GM23338 (cell line): Measurements from ENCODE around the gene CMTM6.

Experiments
- EZH2 ChIP-seq: fragments of 200-600 bp; sonication (generic); IDR thresholded peaks from one replicate; pipeline ENCODE4 v1.8.0; 2017; ENCODE audit warnings: antibody characterized with exemption, mild to moderate bottlenecking, low read depth; ENCODE audit not compliant: unreplicated experiment
- EZH2phosphoT487 ChIP-seq: fragments of 200-600 bp; sonication (generic); IDR thresholded peaks from one replicate; pipeline ENCODE4 v1.8.1; 2018; ENCODE audit warnings: antibody characterized with exemption; ENCODE audit not compliant: unreplicated experiment
- JUNB ChIP-seq: IDR thresholded peaks from one replicate; pipeline ENCODE4 v1.6.1; 2016; ENCODE audit warnings: antibody characterized with exemption; ENCODE audit not compliant: unreplicated experiment
- POLR2AphosphoS5 ChIP-seq: IDR thresholded peaks from 2 replicates; pipeline ENCODE4 v1.6.1; 2016; ENCODE audit warnings: antibody characterized with exemption, low read depth
- ZNF114 ChIP-seq: fragments of 250-450 bp; sonication (Bioruptor Pico); IDR thresholded peaks from 2 replicates; pipeline ENCODE4 v1.5.0; 2020; ENCODE audit warnings: mild to moderate bottlenecking, moderate library complexity
- TF ChIP-seq, protein P1 (sequence below), 2 experiments: fragments of 200-600 bp in 1 of 2; sonication (generic) in 1 of 2; conservative IDR thresholded peaks; 2 replicates each; pipeline versions ENCODE4 v1.5.1 to v1.6.1; 2016 to 2017; ENCODE audit warnings: antibody characterized with exemption in 2 of 2, low read depth in 2 of 2, mild to moderate bottlenecking in 2 of 2, moderate library complexity in 1 of 2
- TF ChIP-seq, protein P2 (sequence below): IDR thresholded peaks from one replicate; pipeline ENCODE4 v1.6.1; 2018; ENCODE audit warnings: antibody characterized with exemption; ENCODE audit not compliant: unreplicated experiment
- TF ChIP-seq, protein P3 (sequence below): IDR thresholded peaks from 2 replicates; pipeline ENCODE4 v1.6.1; 2016; ENCODE audit warnings: antibody characterized with exemption

DNA sequence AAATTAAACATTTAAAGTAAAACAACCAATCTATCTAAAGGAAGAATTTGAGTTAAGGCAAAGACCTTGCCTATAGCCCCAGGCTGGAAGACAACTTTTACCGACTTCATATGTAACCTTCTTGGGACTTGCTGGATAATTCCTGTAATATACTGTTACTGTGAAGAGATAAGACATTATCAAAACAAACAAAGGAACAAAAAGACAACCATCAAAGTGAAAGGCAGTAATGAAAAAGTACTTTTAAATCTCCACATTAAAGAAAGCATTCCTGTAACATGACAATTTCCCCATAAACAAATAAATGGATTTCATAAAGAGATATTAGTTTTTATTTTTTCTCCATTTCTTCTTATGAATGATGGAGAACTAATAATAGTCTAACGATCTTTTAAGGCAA lies 2.4 kb downstream of the CMTM6 start:
- TF ChIP-seq, protein P1, sequence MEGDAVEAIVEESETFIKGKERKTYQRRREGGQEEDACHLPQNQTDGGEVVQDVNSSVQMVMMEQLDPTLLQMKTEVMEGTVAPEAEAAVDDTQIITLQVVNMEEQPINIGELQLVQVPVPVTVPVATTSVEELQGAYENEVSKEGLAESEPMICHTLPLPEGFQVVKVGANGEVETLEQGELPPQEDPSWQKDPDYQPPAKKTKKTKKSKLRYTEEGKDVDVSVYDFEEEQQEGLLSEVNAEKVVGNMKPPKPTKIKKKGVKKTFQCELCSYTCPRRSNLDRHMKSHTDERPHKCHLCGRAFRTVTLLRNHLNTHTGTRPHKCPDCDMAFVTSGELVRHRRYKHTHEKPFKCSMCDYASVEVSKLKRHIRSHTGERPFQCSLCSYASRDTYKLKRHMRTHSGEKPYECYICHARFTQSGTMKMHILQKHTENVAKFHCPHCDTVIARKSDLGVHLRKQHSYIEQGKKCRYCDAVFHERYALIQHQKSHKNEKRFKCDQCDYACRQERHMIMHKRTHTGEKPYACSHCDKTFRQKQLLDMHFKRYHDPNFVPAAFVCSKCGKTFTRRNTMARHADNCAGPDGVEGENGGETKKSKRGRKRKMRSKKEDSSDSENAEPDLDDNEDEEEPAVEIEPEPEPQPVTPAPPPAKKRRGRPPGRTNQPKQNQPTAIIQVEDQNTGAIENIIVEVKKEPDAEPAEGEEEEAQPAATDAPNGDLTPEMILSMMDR (conservative IDR thresholded peaks at IDR 0.05; ENCODE audit: low read depth in 2 of 2): no peak
- TF ChIP-seq EZH2: no peak
- TF ChIP-seq, protein P2, sequence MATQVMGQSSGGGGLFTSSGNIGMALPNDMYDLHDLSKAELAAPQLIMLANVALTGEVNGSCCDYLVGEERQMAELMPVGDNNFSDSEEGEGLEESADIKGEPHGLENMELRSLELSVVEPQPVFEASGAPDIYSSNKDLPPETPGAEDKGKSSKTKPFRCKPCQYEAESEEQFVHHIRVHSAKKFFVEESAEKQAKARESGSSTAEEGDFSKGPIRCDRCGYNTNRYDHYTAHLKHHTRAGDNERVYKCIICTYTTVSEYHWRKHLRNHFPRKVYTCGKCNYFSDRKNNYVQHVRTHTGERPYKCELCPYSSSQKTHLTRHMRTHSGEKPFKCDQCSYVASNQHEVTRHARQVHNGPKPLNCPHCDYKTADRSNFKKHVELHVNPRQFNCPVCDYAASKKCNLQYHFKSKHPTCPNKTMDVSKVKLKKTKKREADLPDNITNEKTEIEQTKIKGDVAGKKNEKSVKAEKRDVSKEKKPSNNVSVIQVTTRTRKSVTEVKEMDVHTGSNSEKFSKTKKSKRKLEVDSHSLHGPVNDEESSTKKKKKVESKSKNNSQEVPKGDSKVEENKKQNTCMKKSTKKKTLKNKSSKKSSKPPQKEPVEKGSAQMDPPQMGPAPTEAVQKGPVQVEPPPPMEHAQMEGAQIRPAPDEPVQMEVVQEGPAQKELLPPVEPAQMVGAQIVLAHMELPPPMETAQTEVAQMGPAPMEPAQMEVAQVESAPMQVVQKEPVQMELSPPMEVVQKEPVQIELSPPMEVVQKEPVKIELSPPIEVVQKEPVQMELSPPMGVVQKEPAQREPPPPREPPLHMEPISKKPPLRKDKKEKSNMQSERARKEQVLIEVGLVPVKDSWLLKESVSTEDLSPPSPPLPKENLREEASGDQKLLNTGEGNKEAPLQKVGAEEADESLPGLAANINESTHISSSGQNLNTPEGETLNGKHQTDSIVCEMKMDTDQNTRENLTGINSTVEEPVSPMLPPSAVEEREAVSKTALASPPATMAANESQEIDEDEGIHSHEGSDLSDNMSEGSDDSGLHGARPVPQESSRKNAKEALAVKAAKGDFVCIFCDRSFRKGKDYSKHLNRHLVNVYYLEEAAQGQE: no peak
- no peak for TF ChIP-seq JUNB
- TF ChIP-seq POLR2AphosphoS5: no peak
- TF ChIP-seq EZH2phosphoT487: no peak
- no peak for TF ChIP-seq ZNF114 (CRISPR knock-in tag)
- TF ChIP-seq, protein P3, sequence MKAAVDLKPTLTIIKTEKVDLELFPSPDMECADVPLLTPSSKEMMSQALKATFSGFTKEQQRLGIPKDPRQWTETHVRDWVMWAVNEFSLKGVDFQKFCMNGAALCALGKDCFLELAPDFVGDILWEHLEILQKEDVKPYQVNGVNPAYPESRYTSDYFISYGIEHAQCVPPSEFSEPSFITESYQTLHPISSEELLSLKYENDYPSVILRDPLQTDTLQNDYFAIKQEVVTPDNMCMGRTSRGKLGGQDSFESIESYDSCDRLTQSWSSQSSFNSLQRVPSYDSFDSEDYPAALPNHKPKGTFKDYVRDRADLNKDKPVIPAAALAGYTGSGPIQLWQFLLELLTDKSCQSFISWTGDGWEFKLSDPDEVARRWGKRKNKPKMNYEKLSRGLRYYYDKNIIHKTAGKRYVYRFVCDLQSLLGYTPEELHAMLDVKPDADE: no peak
